Gastrocnemius medialis (tissue), 4 donors: ENCODE measurements around the gene CCBE1. TPM values are rescaled to one million over a fixed set of nuclear protein-coding genes. Genes with fewer than 3 reads are reported as not detected.

ENCODE experiments used
- ATAC-seq, 2 donors: fragments of 150-250 bp; one replicate each; pipeline ENCODE4 v1.9.1; 2016
- DNase-seq, 2 donors: peaks; one replicate each; pipeline ENCODE4 v3.0.0-alpha.2; 2019
- H3K27ac ChIP-seq, 4 donors: fragments of 200-600 bp; sonication (generic); 1 replicate in 1 of 4; 2 replicates in 3 of 4; pipeline ENCODE4 v1.5.1; 2016 to 2018; ENCODE audit warnings: mild to moderate bottlenecking in 2 of 4, moderate library complexity in 1 of 4
- H3K27me3 ChIP-seq, 3 donors: fragments of 200-600 bp; sonication (generic) in 2 of 3; 1 replicate in 1 of 3; 2 replicates in 2 of 3; pipeline versions ENCODE4 v1.5.1 to v1.6.0; 2016 to 2019; ENCODE audit warnings: mild to moderate bottlenecking in 1 of 3, moderate library complexity in 1 of 3
- H3K36me3 ChIP-seq, 2 donors: fragments of 200-600 bp; sonication (generic) in 1 of 2; one replicate each; pipeline ENCODE4 v1.5.1; 2017 to 2018
- H3K4me1 ChIP-seq, 2 donors: fragments of 200-600 bp; sonication (generic) in 1 of 2; one replicate each; pipeline ENCODE4 v1.5.1; 2016 to 2017; ENCODE audit warnings: mild to moderate bottlenecking in 2 of 2
- H3K4me3 ChIP-seq, 4 donors: fragments of 200-600 bp; sonication (generic) in 3 of 4; 1 replicate in 1 of 4; 2 replicates in 3 of 4; pipeline ENCODE4 v1.5.1; 2016 to 2019; ENCODE audit warnings: mild to moderate bottlenecking in 2 of 4
- H3K9me3 ChIP-seq, 3 donors: fragments of 200-600 bp; sonication (generic) in 2 of 3; 1 replicate in 1 of 3; 2 replicates in 2 of 3; pipeline ENCODE4 v1.5.1; 2016 to 2019
- POLR2A ChIP-seq, 2 donors: fragments of 450-650 bp; IDR thresholded peaks; one replicate each; pipeline ENCODE4 v1.6.1; 2017; ENCODE audit warnings: antibody characterized with exemption in 2 of 2, mild to moderate bottlenecking in 2 of 2, moderate library complexity in 2 of 2
- in situ Hi-C, 4 donors: fragments of 200-750 bp; cut with MboI; loops; one replicate each; pipeline versions ENCODE4 v1.15.0 to v1.8.0; 2017; ENCODE audit warnings: low sequenced_read_pairs in 4 of 4
- intact Hi-C: fragments of 100-400 bp; cut with DNase I; formaldehyde crosslinking; loops from one replicate; pipeline ENCODE4 v1.15.1; 2023; ENCODE audit warnings: low total_unique reads
- total RNA-seq, 4 donors: library from RNA; depleted of rRNA; stranded (reverse); fragments of >200 nt; gene quantifications; one replicate each; pipeline versions ENCODE4 v1.1.0 to v1.2.3, GENCODE V29; 2016
- TF ChIP-seq, protein P1 (sequence below), 5 experiments: fragments of 450-650 bp in 3 of 5; fragments of 200-600 bp in 2 of 5; sonication (generic) in 2 of 5; IDR thresholded peaks in 4 of 5; conservative IDR thresholded peaks in 1 of 5; 1 replicate in 4 of 5; 2 replicates in 1 of 5; pipeline ENCODE4 v1.5.1; 2016 to 2019; ENCODE audit warnings: antibody characterized with exemption in 5 of 5, mild to moderate bottlenecking in 3 of 5, moderate library complexity in 3 of 5

The CCBE1 gene
- total RNA-seq, 4 donors from 2014 or later, result 0.44 to 2.7 (median 1.3) TPM

DNA sequence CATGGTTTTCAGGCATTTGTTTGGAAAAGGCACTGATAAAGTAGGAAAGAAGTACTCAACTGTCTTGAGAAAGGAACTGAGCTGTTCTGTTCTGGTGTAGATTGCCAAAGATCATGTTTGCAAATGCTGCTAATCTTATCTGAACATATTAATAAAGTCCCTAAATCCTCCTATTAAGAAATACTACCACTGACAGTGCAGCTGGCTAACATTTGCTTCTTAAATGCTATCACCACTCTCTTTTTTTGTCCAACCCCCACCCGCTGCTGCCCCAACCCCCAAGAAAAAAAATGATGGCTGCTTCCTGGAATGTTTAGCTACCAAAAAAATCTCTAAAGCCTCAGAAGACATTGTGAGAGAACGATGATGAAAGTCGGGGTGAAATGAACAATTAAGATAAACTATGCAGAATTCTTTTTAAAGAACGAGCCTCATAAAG, 130.7 kb downstream of the CCBE1 start:
- no peak for TF ChIP-seq POLR2A (IDR thresholded peaks at IDR 0.05)
- TF ChIP-seq, protein P1, sequence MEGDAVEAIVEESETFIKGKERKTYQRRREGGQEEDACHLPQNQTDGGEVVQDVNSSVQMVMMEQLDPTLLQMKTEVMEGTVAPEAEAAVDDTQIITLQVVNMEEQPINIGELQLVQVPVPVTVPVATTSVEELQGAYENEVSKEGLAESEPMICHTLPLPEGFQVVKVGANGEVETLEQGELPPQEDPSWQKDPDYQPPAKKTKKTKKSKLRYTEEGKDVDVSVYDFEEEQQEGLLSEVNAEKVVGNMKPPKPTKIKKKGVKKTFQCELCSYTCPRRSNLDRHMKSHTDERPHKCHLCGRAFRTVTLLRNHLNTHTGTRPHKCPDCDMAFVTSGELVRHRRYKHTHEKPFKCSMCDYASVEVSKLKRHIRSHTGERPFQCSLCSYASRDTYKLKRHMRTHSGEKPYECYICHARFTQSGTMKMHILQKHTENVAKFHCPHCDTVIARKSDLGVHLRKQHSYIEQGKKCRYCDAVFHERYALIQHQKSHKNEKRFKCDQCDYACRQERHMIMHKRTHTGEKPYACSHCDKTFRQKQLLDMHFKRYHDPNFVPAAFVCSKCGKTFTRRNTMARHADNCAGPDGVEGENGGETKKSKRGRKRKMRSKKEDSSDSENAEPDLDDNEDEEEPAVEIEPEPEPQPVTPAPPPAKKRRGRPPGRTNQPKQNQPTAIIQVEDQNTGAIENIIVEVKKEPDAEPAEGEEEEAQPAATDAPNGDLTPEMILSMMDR (IDR thresholded peaks at IDR 0.05 in 4 of 5, conservative IDR thresholded peaks at IDR 0.05 in 1 of 5), result no peak
- ATAC-seq (no peak), DNase-seq (no peak)
- no peaks in the 10 kb centered on the region for H3K4me1 ChIP-seq
- in situ Hi-C loops, result no loop called here
- H3K9me3 ChIP-seq, result no peaks in the 10 kb centered on the region
- intact Hi-C loops, result no loop called here
- H3K36me3 ChIP-seq, result no peaks in the 10 kb centered on the region
- H3K4me3 ChIP-seq, result no peak overlapping the region
- no peak overlapping the region for H3K27ac ChIP-seq
- H3K27me3 ChIP-seq, result no peaks in the 10 kb centered on the region

GRCh38 chr18:59565957-59566356, 131.3 kb downstream of the CCBE1 start:
- no peak for TF ChIP-seq POLR2A (IDR thresholded peaks at IDR 0.05)
- TF ChIP-seq, protein P1 (IDR thresholded peaks at IDR 0.05 in 4 of 5, conservative IDR thresholded peaks at IDR 0.05 in 1 of 5), result no peak
- no peaks in the 10 kb centered on the region for H3K9me3 ChIP-seq
- in situ Hi-C loops, result no loop called here
- ATAC-seq (no peak), DNase-seq (no peak)
- intact Hi-C loops, result no loop called here
- no peak overlapping the region for H3K27ac ChIP-seq
- no peak overlapping the region for H3K4me3 ChIP-seq
- no peaks in the 10 kb centered on the region for H3K36me3 ChIP-seq
- no peaks in the 10 kb centered on the region for H3K4me1 ChIP-seq
- H3K27me3 ChIP-seq, result no peaks in the 10 kb centered on the region

- Histone ChIP-seq H3K36me3 (no peaks in the 10 kb centered on the region), H3K4me1 (no peaks in the 10 kb centered on the region), H3K9me3 (no peaks in the 10 kb centered on the region), H3K27ac (no peak overlapping the region), H3K4me3 (no peak overlapping the region), H3K27me3 (no peaks in the 10 kb centered on the region)
- no peak for ATAC-seq
- no peak for DNase-seq
- TF ChIP-seq, protein P1 (IDR thresholded peaks at IDR 0.05 in 4 of 5, conservative IDR thresholded peaks at IDR 0.05 in 1 of 5), result no peak
- TF ChIP-seq POLR2A (IDR thresholded peaks at IDR 0.05), result no peak
- in situ Hi-C loops (no loop called here), intact Hi-C loops (no loop called here)
Measured at GRCh38 chr18:59564561-59564960, 132.7 kb downstream of the CCBE1 start.

GRCh38 chr18:59563176-59563785, 133.9 kb downstream of the CCBE1 start:
- no peak for ATAC-seq

More at GRCh38 chr18:59563176-59563785, 133.9 kb downstream of the CCBE1 start:
- Histone ChIP-seq H3K36me3 (no peaks in the 10 kb centered on the region), H3K27me3 (no peaks in the 10 kb centered on the region), H3K4me3 (no peak overlapping the region), H3K27ac (no peak overlapping the region), H3K9me3 (no peaks in the 10 kb centered on the region), H3K4me1 (no peaks in the 10 kb centered on the region)
- intact Hi-C loops, result no loop called here
- in situ Hi-C loops, result no loop called here
- no peak for DNase-seq
- TF ChIP-seq POLR2A (IDR thresholded peaks at IDR 0.05), result no peak
- TF ChIP-seq, protein P1 (IDR thresholded peaks at IDR 0.05 in 4 of 5, conservative IDR thresholded peaks at IDR 0.05 in 1 of 5), result no peak
